Neural progenitor cell (in vitro differentiated cells): ENCODE measurements around the gene KAZN.

Experiments used
- EZH2 ChIP-seq: fragments of 200-600 bp; sonication (generic); IDR thresholded peaks from 2 replicates; pipeline ENCODE4 v1.6.1; 2017; ENCODE audit warnings: antibody characterized with exemption, mild to moderate bottlenecking, moderate library complexity
- EZH2phosphoT487 ChIP-seq: fragments of 200-600 bp; sonication (generic); IDR thresholded peaks from 2 replicates; pipeline ENCODE4 v1.6.1; 2017; ENCODE audit warnings: antibody characterized with exemption
- TF ChIP-seq, protein P1 (sequence below): fragments of 200-600 bp; sonication (generic); IDR thresholded peaks from 2 replicates; pipeline ENCODE4 v1.5.1; 2017; ENCODE audit warnings: antibody characterized with exemption, mild to moderate bottlenecking

- TF ChIP-seq, protein P1, sequence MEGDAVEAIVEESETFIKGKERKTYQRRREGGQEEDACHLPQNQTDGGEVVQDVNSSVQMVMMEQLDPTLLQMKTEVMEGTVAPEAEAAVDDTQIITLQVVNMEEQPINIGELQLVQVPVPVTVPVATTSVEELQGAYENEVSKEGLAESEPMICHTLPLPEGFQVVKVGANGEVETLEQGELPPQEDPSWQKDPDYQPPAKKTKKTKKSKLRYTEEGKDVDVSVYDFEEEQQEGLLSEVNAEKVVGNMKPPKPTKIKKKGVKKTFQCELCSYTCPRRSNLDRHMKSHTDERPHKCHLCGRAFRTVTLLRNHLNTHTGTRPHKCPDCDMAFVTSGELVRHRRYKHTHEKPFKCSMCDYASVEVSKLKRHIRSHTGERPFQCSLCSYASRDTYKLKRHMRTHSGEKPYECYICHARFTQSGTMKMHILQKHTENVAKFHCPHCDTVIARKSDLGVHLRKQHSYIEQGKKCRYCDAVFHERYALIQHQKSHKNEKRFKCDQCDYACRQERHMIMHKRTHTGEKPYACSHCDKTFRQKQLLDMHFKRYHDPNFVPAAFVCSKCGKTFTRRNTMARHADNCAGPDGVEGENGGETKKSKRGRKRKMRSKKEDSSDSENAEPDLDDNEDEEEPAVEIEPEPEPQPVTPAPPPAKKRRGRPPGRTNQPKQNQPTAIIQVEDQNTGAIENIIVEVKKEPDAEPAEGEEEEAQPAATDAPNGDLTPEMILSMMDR = no peak
- TF ChIP-seq EZH2 (no peak), EZH2phosphoT487 (no peak)
Measured at GRCh38 chr1:14617791-14618190, 19.3 kb downstream of the KAZN start.
